IMR-90 (cell line): ENCODE results near the gene HNRNPU. TPM values are rescaled to one million over a fixed set of nuclear protein-coding genes. Genes with fewer than 3 reads are reported as not detected.

Experiments
- ATAC-seq: fragments of 200-7000 bp; cut with Tn5 transposase; 2 replicates; pipeline ENCODE4 v1.9.1; 2020; ENCODE audit warnings: low read depth, mild to moderate bottlenecking, moderate library complexity
- BruUV-seq: library from RNA; stranded (reverse); fragments of 400-500 nt; replicated peaks from 2 replicates; lab custom pipeline; 2021; lab: Mats Ljungman, UMichigan
- CTCF ChIA-PET: fragments of 300-600 bp; formaldehyde crosslinking; extraction: SDS; loops from one replicate; lab custom pipeline; 2021; ENCODE audit warnings: antibody characterized with exemption; lab: Yijun Ruan, JAX
- POLR2A ChIA-PET: fragments of 300-600 bp; sonication (Branson Sonifier 250); formaldehyde crosslinking; loops from one replicate; lab custom pipeline; 2022; ENCODE audit warnings: antibody characterized with exemption; ENCODE audit not compliant: unreplicated experiment; lab: Charles Lee
- DNase-seq: peaks from one replicate; pipeline ENCODE4 v3.0.0; 2013
- H2AFZ ChIP-seq: replicated peaks from 2 replicates; pipeline ENCODE3; 2013; ENCODE audit warnings: low read length, mild to moderate bottlenecking; ENCODE audit not compliant: poor library complexity
- H2AK5ac ChIP-seq: 2 replicates; pipeline ENCODE4 v1.6.1; 2013; ENCODE audit warnings: low read depth, low read length, inconsistent platforms
- H2AK9ac ChIP-seq: replicated peaks from 2 replicates; pipeline ENCODE3; 2013; ENCODE audit warnings: mild to moderate bottlenecking, low read depth, low read length, moderate library complexity; ENCODE audit not compliant: poor library complexity
- H2BK120ac ChIP-seq: 2 replicates; pipeline ENCODE4 v1.6.1; 2013; ENCODE audit warnings: low read depth, low read length, inconsistent platforms
- H2BK15ac ChIP-seq: 3 replicates; pipeline ENCODE4 v1.6.1; 2013; ENCODE audit warnings: low read depth, low read length, inconsistent platforms
- H2BK20ac ChIP-seq: 2 replicates; pipeline ENCODE4 v1.6.1; 2013; ENCODE audit warnings: low read depth, mild to moderate bottlenecking, inconsistent platforms, low read length, moderate library complexity
- H2BK5ac ChIP-seq: 2 replicates; pipeline ENCODE4 v1.6.1; 2013; ENCODE audit warnings: mild to moderate bottlenecking, low read depth, low read length, inconsistent platforms; ENCODE audit not compliant: poor library complexity, severe bottlenecking
- H3K14ac ChIP-seq: replicated peaks from 2 replicates; pipeline ENCODE4 v1.6.1; 2013; ENCODE audit warnings: low read depth, low read length, inconsistent platforms
- H3K18ac ChIP-seq: 2 replicates; pipeline ENCODE4 v1.6.1; 2013; ENCODE audit warnings: low read depth, low read length, control low read depth
- H3K23ac ChIP-seq: 2 replicates; pipeline ENCODE4 v1.6.1; 2013; ENCODE audit warnings: low read depth, low read length, inconsistent platforms
- H3K27ac ChIP-seq: 2 replicates; pipeline ENCODE4 v1.5.1; 2013; ENCODE audit warnings: mild to moderate bottlenecking, control low read depth, low read length; ENCODE audit not compliant: insufficient read depth
- H3K27me3 ChIP-seq: 2 replicates; pipeline ENCODE4 v1.6.1; 2013; ENCODE audit warnings: low read length; ENCODE audit not compliant: control insufficient read depth, insufficient read depth
- H3K36me3 ChIP-seq: 2 replicates; pipeline ENCODE4 v1.6.1; 2013; ENCODE audit warnings: low read length, mixed read lengths; ENCODE audit not compliant: control insufficient read depth, insufficient read depth
- H3K4ac ChIP-seq: 2 replicates; pipeline ENCODE4 v1.6.1; 2013; ENCODE audit warnings: low read depth, low read length, inconsistent platforms
- H3K4me1 ChIP-seq: 2 replicates; pipeline ENCODE4 v1.6.1; 2013; ENCODE audit warnings: low read length, mixed read lengths; ENCODE audit not compliant: control insufficient read depth, insufficient read depth
- H3K4me2 ChIP-seq: 2 replicates; pipeline ENCODE4 v1.6.1; 2013; ENCODE audit warnings: low read depth, mild to moderate bottlenecking, control low read depth, low read length, moderate library complexity
- H3K4me3 ChIP-seq: 2 replicates; pipeline ENCODE4 v1.5.1; 2013; ENCODE audit warnings: low read depth, mild to moderate bottlenecking, control low read depth, low read length, moderate library complexity; ENCODE audit not compliant: insufficient read depth
- H3K56ac ChIP-seq: 2 replicates; pipeline ENCODE4 v1.6.1; 2013; ENCODE audit warnings: low read length, inconsistent platforms; ENCODE audit not compliant: insufficient read depth; ENCODE audit errors: extremely low read depth
- H3K79me1 ChIP-seq, 2 experiments: 2 replicates each; pipeline ENCODE4 v1.6.1; 2013; ENCODE audit warnings: low read length in 2 of 2, inconsistent platforms in 1 of 2, low read depth in 1 of 2
- H3K9ac ChIP-seq: 2 replicates; pipeline ENCODE4 v1.6.1; 2013; ENCODE audit warnings: low read depth, low read length, control low read depth
- H3K9me1 ChIP-seq: 2 replicates; pipeline ENCODE4 v1.6.1; 2013; ENCODE audit warnings: low read length, inconsistent platforms; ENCODE audit not compliant: insufficient read depth
- H3K9me3 ChIP-seq: 2 replicates; pipeline ENCODE4 v1.6.1; 2013; ENCODE audit warnings: low read length; ENCODE audit not compliant: control insufficient read depth, insufficient read depth
- H4K20me1 ChIP-seq: 2 replicates; pipeline ENCODE4 v1.6.1; 2013; ENCODE audit warnings: low read length, inconsistent platforms; ENCODE audit not compliant: insufficient read depth
- H4K5ac ChIP-seq: 2 replicates; pipeline ENCODE4 v1.6.1; 2013; ENCODE audit warnings: mild to moderate bottlenecking, low read depth, low read length, control low read depth
- H4K8ac ChIP-seq, 2 experiments: 2 replicates each; pipeline ENCODE4 v1.6.1; 2013; ENCODE audit warnings: low read depth in 2 of 2, low read length in 2 of 2, control low read depth in 1 of 2, inconsistent platforms in 1 of 2
- H4K91ac ChIP-seq: 2 replicates; pipeline ENCODE4 v1.6.1; 2013; ENCODE audit warnings: low read depth, low read length, inconsistent platforms; ENCODE audit not compliant: insufficient read depth
- ELK1 ChIP-seq: fragments of 150-350 bp; IDR thresholded peaks from 2 replicates; pipeline ENCODE4 v1.6.1; 2016; ENCODE audit warnings: low read depth, mild to moderate bottlenecking, low read length, moderate library complexity, borderline replicate concordance
- FOS ChIP-seq: fragments of 150-350 bp; IDR thresholded peaks from 2 replicates; pipeline ENCODE4 v1.6.1; 2016; ENCODE audit warnings: low read depth, low read length
- POLR2A ChIP-seq: IDR thresholded peaks from 2 replicates; pipeline ENCODE4 v1.6.1; 2012; ENCODE audit warnings: mild to moderate bottlenecking, low read depth, low read length
- WGBS, 2 experiments: methylation state at CpG; one replicate each; pipeline versions ENCODE4 v1.1.5 to v1.1.7; 2013; ENCODE audit warnings: missing lambda C conversion rate in 2 of 2; ENCODE audit not compliant: insufficient read length in 1 of 2; ENCODE audit errors: extremely low coverage in 2 of 2; 5-methylcytosine and 5-hydroxymethylcytosine counted together
- dilution Hi-C: fragments of 300-500 bp; cut with HindIII; formaldehyde crosslinking; loops from one replicate; pipeline ENCODE4 v1.14.3; 2018; ENCODE audit warnings: low sequenced_read_pairs; ENCODE audit not compliant: unreplicated experiment
- in situ Hi-C: fragments of 300-500 bp; cut with MboI; formaldehyde crosslinking; loops from 3 replicates; pipeline ENCODE4 v1.14.3; 2019; ENCODE audit warnings: low sequenced_read_pairs, inconsistent platforms, mixed read lengths
- intact Hi-C: fragments of 100-400 bp; cut with micrococcal nuclease; formaldehyde crosslinking; loops from 2 replicates; pipeline ENCODE4 v1.10.0; 2022
- polyA plus RNA-seq, 3 experiments: library from polyadenylated mRNA; depleted of rRNA; stranded (reverse); fragments of >200 nt; gene quantifications; 2 replicates each; pipeline ENCODE4 v1.2.3, GENCODE V29; 2012; ENCODE audit warnings: low replicate concordance in 1 of 3
- total RNA-seq: library from RNA; depleted of rRNA; stranded (reverse); fragments of >200 nt; gene quantifications from 2 replicates; pipeline ENCODE4 v1.2.3, GENCODE V29; 2012

HNRNPU gene
- total and polyA plus RNA-seq, 2 of the 4 experiments (the other 2 are of a cell fraction): 151 to 169 TPM

- TF ChIP-seq FOS: no peak
- TF ChIP-seq POLR2A: no peak
These were observed 3.3 kb downstream of the HNRNPU start (continued) for GRCh38 chr1:244860914-244861610.

GRCh38 chr1:244860078-244860477 is 4.3 kb downstream of the HNRNPU start:
- Histone ChIP-seq H3K4me1 (peaks cover 5% of the 10 kb centered on the region), H4K20me1 (peaks cover 76% of the 10 kb centered on the region), H3K4me3 (no peak overlapping the region), H3K9ac (no peak overlapping the region; the same call in 1 of the 2 replicates), H3K36me3 (peaks cover 53% of the 10 kb centered on the region), H3K23ac (no peak overlapping the region), H2AK5ac (no peak overlapping the region), H3K27me3 (no peaks in the 10 kb centered on the region), H4K5ac (no peak overlapping the region), H2AK9ac (no peak overlapping the region), H3K4ac (no peak overlapping the region), H3K79me1 (peaks cover 11 to 34% of the 10 kb centered on the region in 2 experiments; a peak in 3 of 4 replicates), H2BK120ac (no peak overlapping the region), H2BK15ac (no peak overlapping the region), H2BK20ac (no peak overlapping the region), H3K4me2 (peak overlapping the region; percentile 45; the same call in 1 of the 2 replicates), H2AFZ (no peak overlapping the region), H3K14ac (no peak overlapping the region), H4K91ac (no peak overlapping the region), H3K9me1 (no peaks in the 10 kb centered on the region), H3K27ac (no peak overlapping the region), H3K18ac (no peak overlapping the region), H4K8ac (no peak overlapping the region), H3K9me3 (no peaks in the 10 kb centered on the region), H3K56ac (no peak overlapping the region), H2BK5ac (no peak overlapping the region)
- DNase-seq (no peak), ATAC-seq (no peak)
- CTCF ChIA-PET: no interaction called here
- intact Hi-C loops (no loop called here), dilution Hi-C loops (no loop called here), in situ Hi-C loops (no loop called here)
- no peak for TF ChIP-seq ELK1
- WGBS, 2 experiments: no CpG with 5 or more reads among the region's 9 CpGs
- no TSS peak for BruUV-seq
- POLR2A ChIA-PET: no interaction called here
